Measurements from ENCODE around the gene CALML5. TPM values are rescaled to one million over a fixed set of nuclear protein-coding genes. Genes with fewer than 3 reads are reported as not detected.

CALML5 gene
- total RNA-seq, 1 donor from 2014 or later: not detected

GRCh38 chr10:5537684-5538083, 38.3 kb upstream of the CALML5 start:
- Mint-ChIP-seq H3K36me3 (ENCODE audit: unreplicated experiment) (peaks cover 2% of the 10 kb centered on the region), H3K9me3 (ENCODE audit: unreplicated experiment) (peaks cover 5% of the 10 kb centered on the region), H3K27ac (ENCODE audit: unreplicated experiment) (no peak overlapping the region), H3K27me3 (ENCODE audit: unreplicated experiment) (no peaks in the 10 kb centered on the region), H3K4me1 (ENCODE audit: unreplicated experiment) (peaks cover 26% of the 10 kb centered on the region), H3K4me3 (ENCODE audit: unreplicated experiment) (no peak overlapping the region)
- no peak for DNase-seq (ENCODE audit: extremely low spot score, unreplicated experiment)
- TF ChIP-seq CTCF (IDR thresholded peaks at IDR 0.05): no peak

- Mint-ChIP-seq H3K27me3 (ENCODE audit: unreplicated experiment) (no peaks in the 10 kb centered on the region), H3K27ac (ENCODE audit: unreplicated experiment) (no peak overlapping the region), H3K9me3 (ENCODE audit: unreplicated experiment) (no peaks in the 10 kb centered on the region), H3K4me1 (ENCODE audit: unreplicated experiment) (peaks cover 26% of the 10 kb centered on the region), H3K36me3 (ENCODE audit: unreplicated experiment) (no peaks in the 10 kb centered on the region), H3K4me3 (ENCODE audit: unreplicated experiment) (no peak overlapping the region)
- no peak for DNase-seq (ENCODE audit: extremely low spot score, unreplicated experiment)
- no peak for TF ChIP-seq CTCF (IDR thresholded peaks at IDR 0.05)
Measured at GRCh38 chr10:5536486-5537081, 37.2 kb upstream of the CALML5 start.

GRCh38 chr10:5534880-5535856, 35.8 kb upstream of the CALML5 start:
- H3K4me1 Mint-ChIP-seq (ENCODE audit: unreplicated experiment): peaks cover 26% of the 10 kb centered on the region
- H3K27me3 Mint-ChIP-seq (ENCODE audit: unreplicated experiment): no peaks in the 10 kb centered on the region
- no peaks in the 10 kb centered on the region for H3K36me3 Mint-ChIP-seq (ENCODE audit: unreplicated experiment)
- H3K9me3 Mint-ChIP-seq (ENCODE audit: unreplicated experiment): no peaks in the 10 kb centered on the region
- TF ChIP-seq CTCF (IDR thresholded peaks at IDR 0.05): no peak
- H3K27ac Mint-ChIP-seq (ENCODE audit: unreplicated experiment): no peak overlapping the region
- no peak for DNase-seq (ENCODE audit: extremely low spot score, unreplicated experiment)
- H3K4me3 Mint-ChIP-seq (ENCODE audit: unreplicated experiment): no peak overlapping the region

DNA sequence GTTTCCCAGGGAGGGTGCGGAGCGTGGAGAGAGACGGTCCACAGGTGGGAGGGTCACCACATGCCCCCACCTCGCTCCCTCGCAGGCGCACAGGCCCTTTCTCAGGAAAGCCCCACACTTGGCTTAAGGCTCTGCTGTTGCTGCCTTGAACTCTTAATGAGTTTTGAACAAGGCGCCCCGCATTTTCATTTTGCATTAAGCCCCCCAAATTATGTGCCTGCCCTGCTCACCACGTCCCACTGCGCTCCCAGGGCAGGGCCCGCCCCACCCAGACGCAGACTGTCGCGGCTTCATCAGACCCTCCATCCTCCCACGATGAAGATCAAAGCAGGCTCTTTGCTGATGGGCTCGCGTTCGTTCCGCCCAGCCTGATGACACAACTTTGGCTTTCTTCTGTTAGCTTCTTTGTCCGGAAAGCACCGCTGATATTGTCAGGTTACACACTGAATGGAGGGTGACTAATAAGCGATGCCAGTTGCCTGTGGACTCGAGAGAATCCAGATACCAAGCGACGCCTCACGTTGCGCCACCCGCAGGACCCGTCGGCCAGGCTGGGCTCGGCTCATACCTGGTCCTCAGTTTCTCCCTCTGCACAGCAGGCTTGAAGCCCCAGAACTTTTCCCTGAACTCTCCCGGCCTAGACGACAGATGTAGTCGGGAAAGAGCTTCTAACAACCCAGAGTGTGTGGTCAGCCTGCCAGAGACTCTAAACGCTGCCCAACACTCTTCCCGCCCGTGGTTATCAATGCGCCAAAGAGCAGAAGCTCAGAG, 34.9 kb upstream of the CALML5 start:
- H3K9me3 Mint-ChIP-seq (ENCODE audit: unreplicated experiment): no peaks in the 10 kb centered on the region
- H3K4me1 Mint-ChIP-seq (ENCODE audit: unreplicated experiment): peaks cover 26% of the 10 kb centered on the region
- H3K4me3 Mint-ChIP-seq (ENCODE audit: unreplicated experiment): no peak overlapping the region
- H3K27ac Mint-ChIP-seq (ENCODE audit: unreplicated experiment): no peak overlapping the region
- no peaks in the 10 kb centered on the region for H3K36me3 Mint-ChIP-seq (ENCODE audit: unreplicated experiment)
- DNase-seq (ENCODE audit: extremely low spot score, unreplicated experiment): no peak
- no peak for TF ChIP-seq CTCF (IDR thresholded peaks at IDR 0.05)
- H3K27me3 Mint-ChIP-seq (ENCODE audit: unreplicated experiment): no peaks in the 10 kb centered on the region

Data from osteocyte (in vitro differentiated cells).